HEK293 (cell line): ENCODE results near the gene SLC22A31.

ENCODE experiments used
- CTCF ChIP-seq: fragments of 450-650 bp; formaldehyde crosslinking; IDR thresholded peaks from 2 replicates; pipeline ENCODE4 v1.5.1; 2016; ENCODE audit warnings: missing biosample characterization, missing genetic modification characterization
- PRDM1 ChIP-seq: fragments of 450-650 bp; formaldehyde crosslinking; IDR thresholded peaks from 2 replicates; pipeline ENCODE4; 2016; ENCODE audit warnings: missing biosample characterization, missing genetic modification characterization
- ZNF324 ChIP-seq: fragments of 450-650 bp; formaldehyde crosslinking; IDR thresholded peaks from 2 replicates; pipeline ENCODE4 v1.5.1; 2016; ENCODE audit warnings: missing biosample characterization, missing genetic modification characterization

GRCh38 chr16:89183463-89183862, 16.9 kb downstream of the SLC22A31 start:
- TF ChIP-seq ZNF324 (tag by site-specific recombination) (no peak), CTCF (tag by site-specific recombination) (no peak), PRDM1 (tag by site-specific recombination) (no peak)
